Upper lobe of left lung (tissue), 6 donors: ENCODE data around the gene HSD17B11. TPM values are rescaled to one million over a fixed set of nuclear protein-coding genes. Genes with fewer than 3 reads are reported as not detected.

ENCODE experiments used
- ATAC-seq, 2 donors: fragments of 200-7000 bp; cut with Tn5 transposase; one replicate each; pipeline ENCODE4 v1.9.1; 2022; ENCODE audit warnings: mild to moderate bottlenecking in 2 of 2, moderate library complexity in 2 of 2; ENCODE audit not compliant: low FRiP score in 2 of 2
- DNase-seq, 2 donors: peaks; one replicate each; pipeline ENCODE4 v3.0.0-alpha.2; 2019 to 2020
- H3K27ac ChIP-seq, 4 donors: fragments of 200-600 bp; sonication (generic); one replicate each; pipeline ENCODE4 v1.5.1; 2016 to 2019
- H3K27me3 ChIP-seq, 4 donors: fragments of 200-600 bp; sonication (generic); one replicate each; pipeline ENCODE4 v1.5.1; 2017 to 2019
- H3K36me3 ChIP-seq, 4 donors: fragments of 200-600 bp; sonication (generic); one replicate each; pipeline ENCODE4 v1.5.1; 2016 to 2019
- H3K4me1 ChIP-seq, 4 donors: fragments of 200-600 bp; sonication (generic); one replicate each; pipeline ENCODE4 v1.5.1; 2018 to 2019
- H3K4me3 ChIP-seq, 4 donors: fragments of 200-600 bp; sonication (generic); one replicate each; pipeline ENCODE4 v1.5.1; 2017 to 2019; ENCODE audit warnings: mild to moderate bottlenecking in 2 of 4, moderate library complexity in 1 of 4
- H3K9me3 ChIP-seq, 4 donors: fragments of 200-600 bp; sonication (generic); one replicate each; pipeline ENCODE4 v1.5.1; 2018 to 2019
- CTCF ChIP-seq, 6 experiments: fragments of 450-650 bp in 4 of 6; fragments of 200-600 bp in 2 of 6; sonication (generic) in 2 of 6; IDR thresholded peaks; one replicate each; pipeline ENCODE4 v1.5.1; 2016 to 2019; ENCODE audit warnings: antibody characterized with exemption in 6 of 6
- EP300 ChIP-seq, 4 donors: sonication (generic); formaldehyde crosslinking; IDR thresholded peaks; one replicate each; pipeline ENCODE4 v1.5.1; 2017; ENCODE audit warnings: antibody characterized with exemption in 4 of 4, control low read depth in 2 of 4
- POLR2A ChIP-seq, 4 donors: fragments of 450-650 bp; IDR thresholded peaks; one replicate each; pipeline ENCODE4 v1.5.1; 2016 to 2017; ENCODE audit warnings: antibody characterized with exemption in 4 of 4, mild to moderate bottlenecking in 2 of 4
- POLR2AphosphoS5 ChIP-seq, 2 donors: sonication (generic); formaldehyde crosslinking; IDR thresholded peaks; one replicate each; pipeline ENCODE4 v1.5.1; 2017; ENCODE audit warnings: antibody characterized with exemption in 2 of 2
- WGBS, 2 donors: methylation state at CpG; one replicate each; pipeline ENCODE4 v1.1.5; 2017 to 2018; 5-methylcytosine and 5-hydroxymethylcytosine counted together
- total RNA-seq, 6 donors: library from RNA; depleted of rRNA in 4 of 6; stranded (reverse); fragments of >200 nt in 4 of 6; gene quantifications; one replicate each; pipeline versions ENCODE4 v1.1.0 to v1.2.1, GENCODE V29; 2016 to 2021
- donor health status: DM: no; HTN: no; CAD: no; lungs with moderate emphysema.
- donor health status: DM: no; HTN: yes; CAD: no; lungs with severe emphysema.

Gene HSD17B11, protein sequence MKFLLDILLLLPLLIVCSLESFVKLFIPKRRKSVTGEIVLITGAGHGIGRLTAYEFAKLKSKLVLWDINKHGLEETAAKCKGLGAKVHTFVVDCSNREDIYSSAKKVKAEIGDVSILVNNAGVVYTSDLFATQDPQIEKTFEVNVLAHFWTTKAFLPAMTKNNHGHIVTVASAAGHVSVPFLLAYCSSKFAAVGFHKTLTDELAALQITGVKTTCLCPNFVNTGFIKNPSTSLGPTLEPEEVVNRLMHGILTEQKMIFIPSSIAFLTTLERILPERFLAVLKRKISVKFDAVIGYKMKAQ
- 100 to 1,000 TPM in 3 of 6 donors, 10 to 100 TPM in 3; 24.4 to 166 (median 93.2) TPM for total RNA-seq

GRCh38 chr4:87390891-87391575 is at the start of gene HSD17B11:
Gene HSD17B11, minus strand, starts transcription at chr4:87391188. Its CDS starts 118 bp downstream, at chr4:87391070.
- peak; percentile 98 to 99 for ATAC-seq
- Histone ChIP-seq H3K27me3 (no peaks in the 10 kb centered on the region), H3K27ac (peak within 1 kb of the TSS; percentile 78 to 95 (median 90)), H3K4me1 (peaks cover 28 to 46% (median 39%) of the 10 kb centered on the region in 4 donors), H3K4me3 (peak within 1 kb of the TSS; percentile 40 to 71 (median 61)), H3K9me3 (no peaks in the 10 kb centered on the region), H3K36me3 (no peaks in the 10 kb centered on the region)
- DNase-seq: peak; percentile 89 to 96
- TF ChIP-seq POLR2AphosphoS5 (IDR thresholded peaks at IDR 0.05) (peak; percentile 62 to 96), POLR2A (IDR thresholded peaks at IDR 0.05) (peak in 3 of 4 donors; percentile 34 to 90 (median 86)), EP300 (IDR thresholded peaks at IDR 0.05) (no peak), CTCF (IDR thresholded peaks at IDR 0.05) (peak in 2 of 6 experiments; percentile 14 to 39)
- 0% methylated on average over 25 to 32 of the region's 32 CpGs for WGBS, 2 donors

GRCh38 chr4:87433342-87433741 is 42.4 kb upstream of the HSD17B11 start:
- no peaks in the 10 kb centered on the region for H3K27me3 ChIP-seq
- no peak overlapping the region for H3K27ac ChIP-seq
- WGBS, 2 donors: 68 to 91% methylated on average over 2 of the region's 2 CpGs
- DNase-seq (no peak), ATAC-seq (no peak)
- peaks cover 0 to 5% (median 0%) of the 10 kb centered on the region in 4 donors for H3K4me1 ChIP-seq
- H3K36me3 ChIP-seq: peaks cover 0 to 22% (median 3%) of the 10 kb centered on the region in 4 donors
- no peak overlapping the region for H3K4me3 ChIP-seq
- TF ChIP-seq CTCF (IDR thresholded peaks at IDR 0.05) (no peak), EP300 (IDR thresholded peaks at IDR 0.05) (no peak), POLR2AphosphoS5 (IDR thresholded peaks at IDR 0.05) (no peak)
- no peaks in the 10 kb centered on the region for H3K9me3 ChIP-seq

- Histone ChIP-seq H3K4me1 (peaks cover 2 to 14% (median 5%) of the 10 kb centered on the region in 4 donors), H3K4me3 (no peak overlapping the region), H3K27me3 (no peaks in the 10 kb centered on the region), H3K9me3 (no peaks in the 10 kb centered on the region), H3K36me3 (peaks cover 0 to 2% (median under 1%) of the 10 kb centered on the region in 4 donors), H3K27ac (no peak overlapping the region)
- no peak for ATAC-seq
- DNase-seq: no peak
- 79 to 91% methylated on average over 2 of the region's 2 CpGs for WGBS, 2 donors
- TF ChIP-seq EP300 (IDR thresholded peaks at IDR 0.05) (no peak), POLR2A (IDR thresholded peaks at IDR 0.05) (no peak), POLR2AphosphoS5 (IDR thresholded peaks at IDR 0.05) (no peak), CTCF (IDR thresholded peaks at IDR 0.05) (no peak)
Measured at GRCh38 chr4:87430038-87430437, 39.0 kb upstream of the HSD17B11 start.

DNA sequence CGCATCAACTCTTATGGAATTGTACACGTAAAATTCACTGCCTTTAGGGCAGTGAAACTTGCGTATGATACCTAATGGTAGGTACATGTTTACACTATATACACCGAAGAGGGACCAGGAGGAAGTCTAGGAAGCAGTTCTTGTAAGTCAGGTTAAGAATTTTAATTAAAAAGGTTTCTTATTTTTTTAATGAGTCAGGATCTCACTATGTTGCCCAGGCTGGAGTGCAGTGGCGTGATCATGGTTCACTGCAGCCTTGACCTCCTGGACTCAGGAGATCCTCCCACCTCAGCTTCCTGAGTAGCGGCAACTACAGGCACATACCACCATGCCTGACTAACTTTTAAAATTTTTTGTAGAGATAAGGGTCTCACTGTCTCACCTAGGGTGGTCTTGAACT is 38.0 kb upstream of the HSD17B11 start:
- TF ChIP-seq CTCF (IDR thresholded peaks at IDR 0.05) (no peak), POLR2AphosphoS5 (IDR thresholded peaks at IDR 0.05) (no peak), EP300 (IDR thresholded peaks at IDR 0.05) (no peak), POLR2A (IDR thresholded peaks at IDR 0.05) (no peak)
- DNase-seq (no peak), ATAC-seq (no peak)
- Histone ChIP-seq H3K4me3 (no peak overlapping the region), H3K27me3 (no peaks in the 10 kb centered on the region), H3K9me3 (no peaks in the 10 kb centered on the region), H3K27ac (no peak overlapping the region), H3K36me3 (peaks cover 0 to 2% (median 0%) of the 10 kb centered on the region in 4 donors), H3K4me1 (peaks cover 10 to 25% (median 12%) of the 10 kb centered on the region in 4 donors)
- 95% methylated on average over 6 of the region's 6 CpGs for WGBS, 2 donors
